Mucosa of stomach (tissue), 1 donor: ENCODE data around the gene P4HA2.
A peak's percentile ranks its signal among the peaks of the same experiment; 100 is the strongest.

Source experiments
- H3K27me3 ChIP-seq: one replicate; pipeline ENCODE4 v1.7.0; 2013; ENCODE audit warnings: mild to moderate bottlenecking, low read length; ENCODE audit not compliant: control insufficient read depth, insufficient read depth
- H3K36me3 ChIP-seq: one replicate; pipeline ENCODE4 v1.7.0; 2013; ENCODE audit warnings: low read length; ENCODE audit not compliant: control insufficient read depth, insufficient read depth
- H3K4me1 ChIP-seq: one replicate; pipeline ENCODE4 v1.7.0; 2013; ENCODE audit warnings: mild to moderate bottlenecking, low read length; ENCODE audit not compliant: control insufficient read depth, insufficient read depth
- H3K4me3 ChIP-seq: one replicate; pipeline ENCODE4 v1.7.0; 2013; ENCODE audit warnings: low read length
- H3K9ac ChIP-seq: one replicate; pipeline ENCODE4 v1.7.0; 2013; ENCODE audit warnings: mild to moderate bottlenecking, low read length, moderate library complexity
- H3K9me3 ChIP-seq: one replicate; pipeline ENCODE4 v1.7.0; 2013; ENCODE audit warnings: mild to moderate bottlenecking, low read length, moderate library complexity; ENCODE audit not compliant: control insufficient read depth
- donor health status: Pancreatic carcinoma.

Gene P4HA2

DNA sequence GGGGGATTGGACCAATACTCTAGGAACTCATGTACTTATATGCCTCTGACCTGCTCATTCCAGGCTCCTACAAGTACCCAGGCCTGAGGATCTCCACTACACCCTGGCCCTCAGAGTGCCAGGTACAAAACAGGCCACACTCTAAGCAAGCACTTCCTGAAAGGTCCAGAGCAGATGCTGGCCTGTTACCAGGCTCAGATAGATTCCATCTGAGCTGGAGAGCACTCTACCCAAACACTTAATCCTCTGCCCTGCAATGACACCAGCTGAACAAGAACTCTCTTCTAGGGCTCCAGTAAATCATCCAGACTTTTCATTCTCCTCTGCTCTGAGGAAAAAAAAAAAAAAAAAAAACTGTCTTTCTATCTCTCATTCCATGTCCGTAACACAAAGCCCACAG, 2.9 kb downstream of the P4HA2 start:
- Histone ChIP-seq H3K9me3 (no peaks in the 10 kb centered on the region), H3K4me3 (no peak overlapping the region), H3K4me1 (peaks cover 36% of the 10 kb centered on the region), H3K27me3 (no peaks in the 10 kb centered on the region), H3K9ac (no peak overlapping the region), H3K36me3 (no peaks in the 10 kb centered on the region)

DNA sequence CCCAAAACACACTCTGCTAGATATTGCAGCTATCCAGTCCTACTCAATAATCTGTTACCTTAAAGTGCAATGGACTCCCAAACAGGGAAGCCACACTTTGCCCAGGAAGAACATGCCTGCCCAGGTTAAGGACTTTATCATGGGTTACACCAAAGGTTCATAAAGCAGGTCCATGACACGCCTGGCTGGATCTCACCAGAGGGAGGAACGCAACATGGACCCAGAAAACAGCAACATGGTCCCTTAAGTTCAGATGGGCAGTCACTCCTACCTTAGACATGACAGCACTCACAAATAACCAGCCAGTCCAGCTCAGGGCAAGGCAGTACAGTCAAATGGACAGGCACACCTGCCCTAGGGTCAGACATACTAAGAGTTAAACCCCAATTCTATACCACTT, 3.8 kb downstream of the P4HA2 start:
- Histone ChIP-seq H3K9me3 (no peaks in the 10 kb centered on the region), H3K27me3 (no peaks in the 10 kb centered on the region), H3K4me3 (no peak overlapping the region), H3K36me3 (no peaks in the 10 kb centered on the region), H3K4me1 (peaks cover 36% of the 10 kb centered on the region), H3K9ac (no peak overlapping the region)

DNA sequence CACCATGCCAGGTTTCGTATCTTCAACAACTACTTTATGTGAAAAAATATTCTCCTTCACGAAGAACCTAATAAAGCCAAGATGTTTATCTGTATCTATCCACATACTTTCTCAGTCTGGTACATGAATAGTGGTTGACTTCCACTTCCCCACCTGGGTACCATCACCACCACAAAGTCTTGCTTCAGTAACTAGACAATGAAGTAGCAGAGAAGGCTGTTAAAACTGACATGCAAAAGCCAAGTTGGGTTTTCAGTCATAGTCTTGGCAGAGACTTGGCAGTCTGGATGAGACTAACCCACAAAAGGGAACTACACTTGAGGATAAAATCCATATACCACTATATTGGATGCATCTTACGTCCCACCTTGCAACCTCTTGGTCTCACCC, 5.0 kb downstream of the P4HA2 start:
- no peak overlapping the region for H3K9ac ChIP-seq
- H3K36me3 ChIP-seq, result no peaks in the 10 kb centered on the region
- H3K4me1 ChIP-seq, result peaks cover 32% of the 10 kb centered on the region
- no peaks in the 10 kb centered on the region for H3K27me3 ChIP-seq
- no peaks in the 10 kb centered on the region for H3K9me3 ChIP-seq
- no peak overlapping the region for H3K4me3 ChIP-seq

DNA sequence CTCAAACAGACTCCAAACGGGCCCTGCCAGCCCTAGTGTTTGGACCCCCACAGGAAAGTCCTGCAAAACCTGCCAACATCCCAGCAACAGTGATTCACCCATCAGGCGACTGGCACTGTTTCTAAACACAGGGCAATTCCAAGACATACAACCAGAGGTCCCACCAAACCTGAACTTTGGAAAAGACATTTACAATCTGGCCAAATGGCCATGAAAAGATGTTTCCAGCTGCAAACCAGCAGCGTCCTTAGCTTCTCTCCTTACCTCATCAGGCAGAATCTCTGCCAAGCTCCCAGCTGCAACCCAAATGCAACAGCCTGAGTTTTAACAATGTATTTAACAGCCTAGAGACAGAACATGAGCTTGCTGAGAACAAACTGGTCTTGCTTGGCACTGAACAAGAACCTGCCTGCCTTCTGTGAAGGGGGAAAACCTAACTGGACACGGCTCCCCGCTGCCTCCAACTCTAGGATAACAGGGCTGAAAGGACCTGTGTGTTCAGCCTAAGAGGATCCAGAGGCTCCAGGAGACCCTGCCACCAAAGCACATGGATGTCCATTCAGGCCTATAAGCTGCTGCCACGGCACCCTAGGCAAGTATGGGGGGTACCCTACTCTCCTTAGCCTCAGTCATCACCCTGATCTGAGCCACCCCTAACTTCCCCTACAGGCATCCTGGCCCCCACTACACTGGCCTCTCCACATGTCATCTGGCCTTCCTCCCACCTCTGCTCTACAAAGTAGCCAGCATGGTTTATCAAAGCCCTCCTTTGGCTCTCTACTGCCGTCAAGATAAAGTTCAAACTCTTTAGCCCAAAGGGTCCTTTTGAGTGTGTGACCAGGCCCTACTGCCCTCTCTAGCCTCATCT, 5.6 kb downstream of the P4HA2 start:
- no peak overlapping the region for H3K9ac ChIP-seq
- no peaks in the 10 kb centered on the region for H3K9me3 ChIP-seq
- H3K4me1 ChIP-seq, result peaks cover 31% of the 10 kb centered on the region

DNA sequence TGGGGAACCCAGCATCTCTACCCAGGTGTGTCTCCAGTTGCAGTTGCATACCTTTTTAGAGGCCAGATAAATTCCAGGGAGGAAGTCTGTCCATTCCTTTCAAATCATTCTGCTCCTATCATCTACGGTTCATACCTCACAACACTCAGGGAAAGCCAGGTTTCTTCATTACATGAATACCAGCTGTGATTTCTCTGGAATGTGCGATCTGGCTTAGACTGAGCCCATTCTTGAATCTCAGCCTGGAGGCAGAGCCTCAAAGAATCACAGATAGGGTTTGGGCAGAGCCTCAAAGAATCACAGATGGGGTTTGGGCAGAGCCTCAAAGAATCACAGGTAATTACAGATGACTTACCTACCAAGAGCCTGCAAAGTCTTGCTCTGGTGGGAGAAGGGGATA, 7.2 kb downstream of the P4HA2 start:
- Histone ChIP-seq H3K4me3 (no peak overlapping the region), H3K9me3 (no peaks in the 10 kb centered on the region), H3K36me3 (no peaks in the 10 kb centered on the region), H3K9ac (no peak overlapping the region), H3K27me3 (no peaks in the 10 kb centered on the region), H3K4me1 (peaks cover 18% of the 10 kb centered on the region)

More for the DNA sequence above, 5.6 kb downstream of the P4HA2 start:
- H3K27me3 ChIP-seq, result no peaks in the 10 kb centered on the region
- H3K36me3 ChIP-seq, result no peaks in the 10 kb centered on the region
- no peak overlapping the region for H3K4me3 ChIP-seq

DNA sequence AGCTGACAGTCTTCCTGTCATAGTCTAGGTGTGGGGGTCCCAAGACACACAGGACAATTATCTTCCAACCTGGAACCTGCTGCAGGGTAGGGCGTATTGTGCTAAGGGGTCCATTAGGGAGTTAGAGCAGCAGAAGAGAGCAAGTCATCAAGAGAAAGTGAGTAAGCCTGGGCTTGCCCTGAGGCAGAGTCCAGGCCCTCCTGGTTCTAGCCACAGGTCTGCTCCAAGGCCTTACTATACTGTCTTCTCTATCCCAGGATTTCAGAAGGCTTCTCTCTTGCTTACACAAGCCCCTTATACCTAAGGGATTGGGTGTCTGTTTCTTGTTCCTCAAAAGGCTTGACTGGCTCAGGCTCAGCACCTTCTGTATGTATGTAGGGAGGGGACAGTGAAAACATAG, 7.7 kb downstream of the P4HA2 start:
- no peaks in the 10 kb centered on the region for H3K9me3 ChIP-seq
- no peak overlapping the region for H3K4me3 ChIP-seq
- H3K4me1 ChIP-seq, result peaks cover 18% of the 10 kb centered on the region
- H3K9ac ChIP-seq, result no peak overlapping the region
- H3K36me3 ChIP-seq, result no peaks in the 10 kb centered on the region
- H3K27me3 ChIP-seq, result no peaks in the 10 kb centered on the region

DNA sequence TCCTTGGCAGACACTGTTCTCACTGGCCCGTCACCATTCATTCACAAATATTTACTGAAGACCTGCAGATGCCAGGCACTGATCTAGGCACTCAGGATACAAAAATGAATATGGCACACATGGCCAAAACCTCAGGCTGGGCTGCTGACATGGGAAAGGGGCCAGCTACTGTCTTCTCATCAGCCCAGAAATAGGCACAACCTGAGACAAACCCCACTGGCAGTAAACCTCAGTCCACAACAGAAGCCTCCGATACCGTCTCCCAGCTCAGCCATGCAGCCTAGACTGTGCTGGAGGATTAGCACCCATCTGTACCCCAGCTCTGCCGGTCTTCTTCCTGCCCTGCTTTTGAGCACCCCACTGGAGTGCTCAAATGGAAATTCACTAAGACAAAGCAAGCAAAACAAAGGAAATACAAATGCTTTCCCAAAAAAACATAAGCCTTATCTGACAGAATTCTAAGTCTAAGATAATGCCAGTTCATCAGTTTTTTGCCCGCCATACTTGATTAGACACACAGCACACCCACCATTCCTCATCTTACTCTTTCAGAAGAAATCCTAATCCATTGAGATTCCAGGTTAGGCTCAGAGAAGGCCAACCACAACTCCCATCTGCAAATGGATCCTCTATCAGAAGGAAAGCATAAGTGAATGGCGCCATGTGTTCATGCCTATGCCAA, 8.2 kb downstream of the P4HA2 start:
- no peak overlapping the region for H3K9ac ChIP-seq
- no peaks in the 10 kb centered on the region for H3K9me3 ChIP-seq
- no peaks in the 10 kb centered on the region for H3K36me3 ChIP-seq
- peaks cover 22% of the 10 kb centered on the region for H3K4me1 ChIP-seq
- H3K27me3 ChIP-seq, result no peaks in the 10 kb centered on the region
- no peak overlapping the region for H3K4me3 ChIP-seq

DNA sequence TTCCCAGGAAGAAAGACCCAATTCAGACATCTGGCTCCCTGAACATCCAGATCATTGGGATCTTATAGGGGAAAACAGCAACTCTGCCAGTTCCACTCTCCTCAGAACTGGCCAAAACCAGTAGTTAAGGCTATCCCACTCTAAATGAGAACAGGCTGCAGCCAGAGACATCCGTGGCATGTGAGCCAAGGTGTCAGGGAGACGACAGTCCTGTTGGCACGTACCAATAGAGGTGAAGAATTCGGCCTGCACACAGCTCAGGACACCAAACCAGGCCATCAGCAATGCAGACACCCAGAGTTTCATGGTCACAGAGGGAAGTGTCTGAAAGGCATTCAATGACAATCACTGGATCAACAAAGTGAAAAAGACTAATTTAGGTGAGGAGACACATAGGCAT, 9.3 kb downstream of the P4HA2 start:
- no peaks in the 10 kb centered on the region for H3K9me3 ChIP-seq
- peaks cover 6% of the 10 kb centered on the region for H3K36me3 ChIP-seq
- peaks cover 12% of the 10 kb centered on the region for H3K4me1 ChIP-seq
- H3K4me3 ChIP-seq, result no peak overlapping the region
- no peak overlapping the region for H3K9ac ChIP-seq
- H3K27me3 ChIP-seq, result no peaks in the 10 kb centered on the region

DNA sequence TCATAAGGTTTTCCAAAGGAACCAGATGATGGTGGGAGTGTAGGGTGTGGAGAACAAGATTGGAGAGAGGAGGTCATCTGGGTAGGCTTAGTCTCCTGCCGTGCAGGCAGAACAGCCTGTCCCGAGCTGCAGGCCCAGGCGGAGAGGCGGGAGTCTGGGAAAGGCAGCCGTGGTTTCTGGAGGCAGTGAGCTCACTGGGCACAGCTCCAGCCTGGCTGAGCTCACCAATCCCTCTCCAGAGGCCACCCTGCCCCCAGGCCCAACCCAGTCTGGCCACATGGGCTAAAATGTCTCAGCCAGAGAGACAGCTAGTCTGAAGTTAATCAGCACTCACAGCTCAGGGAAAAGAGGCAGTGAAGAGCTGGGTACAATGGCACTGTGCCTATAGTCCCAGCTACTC, 12.3 kb downstream of the P4HA2 start:
- Histone ChIP-seq H3K27me3 (no peaks in the 10 kb centered on the region), H3K36me3 (peaks cover 15% of the 10 kb centered on the region), H3K4me1 (peaks cover 12% of the 10 kb centered on the region), H3K9ac (peak overlapping the region; percentile 36), H3K4me3 (no peak overlapping the region), H3K9me3 (no peaks in the 10 kb centered on the region)

DNA sequence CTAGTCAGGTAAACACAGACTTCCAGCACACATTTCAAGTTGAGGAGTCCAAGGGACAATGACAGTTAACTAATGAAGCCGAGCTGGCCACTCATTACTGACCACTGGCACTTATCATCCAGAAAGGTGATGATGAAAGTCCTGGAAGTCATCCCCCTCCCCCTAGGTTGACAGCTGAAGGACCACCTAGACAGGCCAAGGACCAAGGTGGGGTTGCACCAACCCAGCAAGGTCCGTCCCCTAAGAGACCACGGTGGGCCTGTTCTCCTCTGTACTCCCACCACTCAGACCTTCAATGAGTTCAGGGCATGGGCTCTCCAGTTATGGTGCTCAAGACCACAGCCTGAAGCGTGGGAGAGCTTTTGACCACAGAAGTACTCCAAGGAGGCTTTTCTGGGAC, 13.2 kb downstream of the P4HA2 start:
- no peak overlapping the region for H3K4me3 ChIP-seq
- H3K27me3 ChIP-seq, result no peaks in the 10 kb centered on the region
- peaks cover 12% of the 10 kb centered on the region for H3K4me1 ChIP-seq
- H3K9ac ChIP-seq, result peak overlapping the region; percentile 36
- H3K36me3 ChIP-seq, result peaks cover 15% of the 10 kb centered on the region
- no peaks in the 10 kb centered on the region for H3K9me3 ChIP-seq

DNA sequence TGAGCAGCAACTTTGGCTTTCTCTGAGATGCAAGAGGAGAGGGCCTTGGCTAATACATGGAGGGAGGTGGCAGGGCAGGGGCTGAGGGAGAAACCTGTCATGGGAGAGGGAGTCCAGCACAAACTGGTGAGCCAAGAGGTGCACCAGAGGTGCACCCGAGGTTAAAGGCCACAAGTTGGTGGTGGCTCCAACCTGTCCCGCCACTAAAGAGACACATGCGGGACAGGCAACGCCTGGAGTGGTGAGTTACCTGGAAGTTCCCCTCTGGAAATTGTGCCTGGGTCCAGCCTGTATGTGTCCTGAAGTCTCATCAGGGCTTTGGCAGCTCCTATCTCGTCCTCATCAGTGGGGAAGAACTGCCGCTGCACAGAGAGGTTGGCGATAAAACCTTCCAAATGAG, 14.0 kb downstream of the P4HA2 start:
- Histone ChIP-seq H3K36me3 (peaks cover 15% of the 10 kb centered on the region), H3K9ac (no peak overlapping the region), H3K4me1 (peaks cover 12% of the 10 kb centered on the region), H3K4me3 (no peak overlapping the region), H3K27me3 (no peaks in the 10 kb centered on the region), H3K9me3 (no peaks in the 10 kb centered on the region)

DNA sequence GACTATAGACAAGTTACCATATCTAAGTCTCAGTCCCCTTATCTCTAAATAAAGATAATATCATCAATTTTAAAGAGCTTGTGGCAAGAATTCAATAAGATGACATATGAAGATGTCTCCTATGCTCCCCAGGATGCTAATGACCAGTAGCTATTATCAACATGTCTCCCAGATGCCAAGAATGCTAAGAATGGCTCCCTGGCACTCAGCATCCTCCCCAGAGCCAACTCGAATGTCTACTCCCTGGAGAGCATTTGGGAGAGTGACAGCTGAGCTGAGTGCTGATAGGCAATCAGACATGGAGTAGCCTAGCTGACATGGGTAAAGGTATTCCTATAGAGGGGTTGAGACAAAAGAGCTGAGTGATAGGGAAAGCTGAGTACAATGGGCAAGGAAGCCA, 15.9 kb downstream of the P4HA2 start:
- Histone ChIP-seq H3K27me3 (no peaks in the 10 kb centered on the region), H3K36me3 (peaks cover 15% of the 10 kb centered on the region), H3K4me1 (peaks cover 12% of the 10 kb centered on the region), H3K9ac (no peak overlapping the region), H3K4me3 (no peak overlapping the region), H3K9me3 (no peaks in the 10 kb centered on the region)
